ENCODE measurements around the gene STAT4. TPM values are rescaled to one million over a fixed set of nuclear protein-coding genes. Genes with fewer than 3 reads are reported as not detected.

The STAT4 gene
- polyA plus RNA-seq, 1 experiment: 1.5 TPM

GRCh38 chr2:191170773-191171172 is 20.0 kb upstream of the STAT4 start:
- no peaks in the 10 kb centered on the region for H3K27me3 ChIP-seq (ENCODE audit: control insufficient read depth, insufficient read depth, low read length)
- TF ChIP-seq CTCF (IDR thresholded peaks at IDR 0.05; ENCODE audit: insufficient read depth, low read depth, low read length): no peak
- ChIA-PET POLR2A (interaction anchor here (0.6 kb wide), 1 partner anchor 325 kb away, joined by 3 read pairs; no protein-coding TSS in a partner anchor), CTCF (interaction anchor here (0.9 to 1.8 kb wide), 6 partner anchors 8 to 118 kb away, joined by 3 to 4 read pairs (median 4); no protein-coding TSS in a partner anchor)
- no peak overlapping the region for H3K4me3 ChIP-seq (ENCODE audit: low read depth, low read length)
- DNase-seq (ENCODE audit: low read depth): no peak
- no peaks in the 10 kb centered on the region for H3K36me3 ChIP-seq (ENCODE audit: control insufficient read depth, insufficient read depth, low read length)

DNA sequence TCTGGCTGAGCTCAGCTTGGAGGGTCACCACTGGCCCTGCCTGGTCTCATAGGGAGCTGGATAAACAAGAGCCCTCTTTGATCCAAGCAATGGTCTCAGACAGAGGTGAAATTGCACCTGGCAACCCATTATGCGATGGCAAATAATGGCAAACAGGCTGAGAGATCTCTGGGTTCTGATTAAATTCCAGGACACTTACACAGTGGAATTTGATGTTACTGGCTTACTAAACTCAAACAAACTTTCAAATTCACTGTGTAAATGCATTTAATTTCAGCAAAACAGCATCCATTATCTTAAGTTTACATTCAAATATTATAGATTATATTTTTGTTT is 19.5 kb upstream of the STAT4 start:
- no peak for DNase-seq (ENCODE audit: low read depth)

GRCh38 chr2:191169456-191170300 is 18.9 kb upstream of the STAT4 start:
- ChIA-PET POLR2A (interaction anchor here (0.6 kb wide), 2 partner anchors 326 to 369 kb away, joined by 3 read pairs; no protein-coding TSS in a partner anchor), CTCF (interaction anchor here (0.7 to 1.8 kb wide), 6 partner anchors 9 to 347 kb away, joined by 3 read pairs; no protein-coding TSS in a partner anchor)
- Histone ChIP-seq H3K27me3 (ENCODE audit: control insufficient read depth, insufficient read depth, low read length) (no peaks in the 10 kb centered on the region), H3K4me3 (ENCODE audit: low read depth, low read length) (no peak overlapping the region), H3K36me3 (ENCODE audit: control insufficient read depth, insufficient read depth, low read length) (no peaks in the 10 kb centered on the region)
- TF ChIP-seq CTCF (IDR thresholded peaks at IDR 0.05; ENCODE audit: insufficient read depth, low read depth, low read length): no peak
- no peak for DNase-seq (ENCODE audit: low read depth)

More for the DNA sequence above, 19.5 kb upstream of the STAT4 start:
- H3K36me3 ChIP-seq (ENCODE audit: control insufficient read depth, insufficient read depth, low read length): no peaks in the 10 kb centered on the region
- POLR2A ChIA-PET: interaction anchor here (0.6 kb wide), 1 partner anchor 326 kb away, joined by 3 read pairs; no protein-coding TSS in a partner anchor
- H3K27me3 ChIP-seq (ENCODE audit: control insufficient read depth, insufficient read depth, low read length): no peaks in the 10 kb centered on the region
- CTCF ChIA-PET: interaction anchor here (0.9 to 1.8 kb wide), 4 partner anchors 8 to 327 kb away, joined by 3 read pairs; no protein-coding TSS in a partner anchor
- TF ChIP-seq CTCF (IDR thresholded peaks at IDR 0.05; ENCODE audit: insufficient read depth, low read depth, low read length): no peak
- H3K4me3 ChIP-seq (ENCODE audit: low read depth, low read length): no peak overlapping the region

GRCh38 chr2:191167766-191168165 is 17.0 kb upstream of the STAT4 start:
- POLR2A ChIA-PET: interaction anchor here (0.7 to 0.8 kb wide), 2 partner anchors 80 to 386 kb away, joined by 3 to 10 read pairs; no protein-coding TSS in a partner anchor
- no peak for TF ChIP-seq CTCF (IDR thresholded peaks at IDR 0.05; ENCODE audit: insufficient read depth, low read depth, low read length)
- H3K27me3 ChIP-seq (ENCODE audit: control insufficient read depth, insufficient read depth, low read length): no peaks in the 10 kb centered on the region
- H3K36me3 ChIP-seq (ENCODE audit: control insufficient read depth, insufficient read depth, low read length): no peaks in the 10 kb centered on the region
- peak; percentile 88 for DNase-seq (ENCODE audit: low read depth)
- CTCF ChIA-PET: interaction anchor here (0.8 to 5.5 kb wide), 9 partner anchors 12 to 353 kb away, joined by 3 to 87 read pairs (median 4); no protein-coding TSS in a partner anchor
- H3K4me3 ChIP-seq (ENCODE audit: low read depth, low read length): no peak overlapping the region

DNA sequence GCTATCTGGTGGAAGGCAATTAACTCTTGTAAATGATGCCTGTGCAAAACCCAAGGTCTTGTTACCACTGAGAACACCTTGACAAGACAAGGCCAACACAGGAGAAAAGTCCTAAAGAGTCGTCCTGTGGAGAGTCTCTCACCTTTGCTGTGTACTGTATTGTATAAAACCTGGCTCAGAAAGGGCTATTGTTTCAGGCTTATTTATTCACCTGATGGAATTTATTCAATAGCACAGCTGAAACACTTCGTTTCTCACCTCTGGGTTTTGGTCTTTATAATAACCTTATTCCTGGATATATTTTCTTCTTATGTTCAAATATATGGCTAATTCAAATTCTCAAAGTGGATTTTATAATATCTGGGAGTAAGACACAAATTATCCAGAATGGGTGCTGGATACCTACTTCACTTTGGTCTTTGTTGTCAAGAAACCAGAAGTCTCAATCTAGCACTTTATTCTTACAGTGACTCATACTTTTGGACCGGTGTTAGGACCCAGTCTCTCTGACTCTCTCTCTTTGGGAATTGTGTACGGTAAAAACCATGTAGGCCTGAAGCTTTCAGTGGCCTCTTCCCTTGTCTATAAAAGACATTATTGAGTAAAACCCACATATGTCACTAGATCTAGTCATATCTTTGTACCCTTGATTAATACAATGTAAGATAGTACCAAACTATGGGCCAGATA is 16.1 kb upstream of the STAT4 start:
- Histone ChIP-seq H3K27me3 (ENCODE audit: control insufficient read depth, insufficient read depth, low read length) (no peaks in the 10 kb centered on the region), H3K4me3 (ENCODE audit: low read depth, low read length) (no peak overlapping the region), H3K36me3 (ENCODE audit: control insufficient read depth, insufficient read depth, low read length) (no peaks in the 10 kb centered on the region)
- no peak for DNase-seq (ENCODE audit: low read depth)
- POLR2A ChIA-PET: no interaction called here
- CTCF ChIA-PET: interaction anchor here (0.9 to 5.5 kb wide), 19 partner anchors 11 to 386 kb away, joined by 3 to 87 read pairs (median 4); partner anchors contain the start of gene MYO1B
- TF ChIP-seq CTCF (IDR thresholded peaks at IDR 0.05; ENCODE audit: insufficient read depth, low read depth, low read length): no peak

Data from BJ (cell line).